Fibroblast of the aortic adventitia (primary cell): ENCODE measurements around the gene TAF10. TPM values are rescaled to one million over a fixed set of nuclear protein-coding genes. Genes with fewer than 3 reads are reported as not detected.

Experiments used
- DNase-seq: peaks from one replicate; pipeline ENCODE4 v3.0.0-alpha.2; 2010; ENCODE audit warnings: low read depth
- H3K4me3 ChIP-seq: 2 replicates; pipeline ENCODE4 v1.5.1; 2011; ENCODE audit warnings: low read depth, mild to moderate bottlenecking, control low read depth, low read length, moderate library complexity
- total RNA-seq: library from RNA; depleted of rRNA; stranded (reverse); fragments of >200 nt; gene quantifications from 2 replicates; pipeline ENCODE4 v1.2.3, GENCODE V29; 2012; ENCODE audit warnings: low replicate concordance
- TF ChIP-seq, protein P1 (sequence below): IDR thresholded peaks from 2 replicates; pipeline ENCODE4 v1.5.1; 2011; ENCODE audit warnings: mild to moderate bottlenecking, low read length, control low read depth, inconsistent platforms; ENCODE audit not compliant: insufficient read depth

Gene TAF10
- total RNA-seq, 1 donor = 46.3 TPM

DNA sequence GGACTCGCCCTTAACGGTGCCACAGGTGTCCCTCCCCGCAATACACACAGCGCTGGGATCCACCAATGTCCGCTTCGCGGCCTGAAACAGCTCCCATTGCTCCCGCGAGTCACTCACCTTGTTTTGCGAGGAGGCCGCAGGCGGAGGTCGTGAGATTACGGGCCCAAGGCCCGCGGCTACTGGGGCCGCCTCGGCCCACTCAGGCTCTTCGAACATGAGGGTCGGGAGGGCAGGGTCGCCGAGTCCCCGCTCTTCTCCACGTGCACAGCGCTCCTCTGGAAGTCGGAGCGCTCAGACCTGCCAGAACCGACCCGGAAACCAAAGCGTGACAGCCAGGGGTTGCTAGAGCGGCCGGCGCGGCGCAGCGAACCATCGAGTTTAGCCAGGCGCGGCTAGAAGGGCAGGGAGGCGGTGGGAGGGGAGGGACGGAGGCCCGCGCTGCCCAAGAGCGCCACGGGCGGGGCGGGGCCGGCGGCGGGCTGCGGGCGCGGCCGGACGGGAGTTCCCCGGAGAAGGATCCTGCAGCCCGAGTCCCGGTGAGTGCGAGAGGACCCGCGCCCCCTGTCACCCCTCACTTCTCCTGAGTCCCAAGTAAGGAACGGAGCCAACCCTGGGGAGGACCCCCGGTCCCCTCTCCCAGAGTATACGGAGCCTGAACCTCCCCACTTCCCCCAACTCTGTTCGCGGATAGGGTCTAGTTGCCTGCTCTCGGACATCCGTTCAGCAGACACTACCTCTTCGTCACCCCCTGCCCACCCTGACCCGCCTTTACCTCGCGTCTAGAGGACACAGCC lies 8.5 kb downstream of the TAF10 start, which contains the start of the genes ILK and RRP8:
ILK (plus strand) TSS at position 488 of the 794 bp plus-strand sequence. CDS start 498 bp downstream, outside the sequence.
RRP8 (minus strand) TSS at position 330 of the 794 bp plus-strand sequence; CDS start at position 216, 114 bp downstream.
- TF ChIP-seq, protein P1, sequence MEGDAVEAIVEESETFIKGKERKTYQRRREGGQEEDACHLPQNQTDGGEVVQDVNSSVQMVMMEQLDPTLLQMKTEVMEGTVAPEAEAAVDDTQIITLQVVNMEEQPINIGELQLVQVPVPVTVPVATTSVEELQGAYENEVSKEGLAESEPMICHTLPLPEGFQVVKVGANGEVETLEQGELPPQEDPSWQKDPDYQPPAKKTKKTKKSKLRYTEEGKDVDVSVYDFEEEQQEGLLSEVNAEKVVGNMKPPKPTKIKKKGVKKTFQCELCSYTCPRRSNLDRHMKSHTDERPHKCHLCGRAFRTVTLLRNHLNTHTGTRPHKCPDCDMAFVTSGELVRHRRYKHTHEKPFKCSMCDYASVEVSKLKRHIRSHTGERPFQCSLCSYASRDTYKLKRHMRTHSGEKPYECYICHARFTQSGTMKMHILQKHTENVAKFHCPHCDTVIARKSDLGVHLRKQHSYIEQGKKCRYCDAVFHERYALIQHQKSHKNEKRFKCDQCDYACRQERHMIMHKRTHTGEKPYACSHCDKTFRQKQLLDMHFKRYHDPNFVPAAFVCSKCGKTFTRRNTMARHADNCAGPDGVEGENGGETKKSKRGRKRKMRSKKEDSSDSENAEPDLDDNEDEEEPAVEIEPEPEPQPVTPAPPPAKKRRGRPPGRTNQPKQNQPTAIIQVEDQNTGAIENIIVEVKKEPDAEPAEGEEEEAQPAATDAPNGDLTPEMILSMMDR = peak; percentile 28
- DNase-seq = peak; percentile 85
- H3K4me3 ChIP-seq = peak within 1 kb of the TSS; percentile 99

DNA sequence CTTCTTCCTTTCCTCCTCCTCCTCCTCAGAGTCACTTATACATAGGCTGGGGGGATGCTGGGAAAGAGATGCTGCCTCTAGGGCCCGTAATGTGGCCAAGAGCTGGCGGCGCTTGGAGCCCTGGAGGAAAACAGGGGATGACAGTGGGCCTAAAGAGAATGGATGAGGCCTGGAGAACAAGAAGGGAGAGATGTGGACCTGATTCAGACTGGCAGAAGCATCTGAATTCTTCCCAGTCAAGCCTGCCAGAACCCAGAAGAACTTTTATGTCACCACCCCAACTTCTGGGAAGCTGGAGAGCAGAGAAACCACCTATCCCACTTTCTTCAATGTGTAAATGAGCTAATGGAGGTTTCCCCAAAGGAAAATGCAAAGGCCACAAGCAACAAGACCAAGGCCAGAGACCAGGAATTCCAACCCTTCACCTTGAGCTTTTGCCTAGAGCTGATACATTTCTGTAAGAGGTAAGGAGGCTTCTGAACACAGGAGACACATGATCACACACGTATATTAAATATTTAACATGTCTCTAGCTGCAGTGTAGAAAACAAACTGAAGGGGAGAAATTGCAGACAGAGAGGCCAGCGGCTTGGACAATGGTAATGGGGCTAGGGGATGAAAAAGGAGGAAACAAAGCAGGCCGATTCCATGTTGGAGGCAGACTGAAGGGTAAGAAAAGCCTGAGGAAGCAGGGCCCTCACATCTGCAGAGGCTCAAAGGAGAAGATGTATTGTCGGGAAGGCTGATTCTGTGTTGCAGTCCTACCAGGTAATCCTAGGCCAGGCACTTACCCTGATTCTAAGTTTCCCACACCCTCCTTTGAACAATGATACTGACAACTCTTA lies 9.7 kb downstream of the TAF10 start:
- no peak for DNase-seq
- H3K4me3 ChIP-seq = peak overlapping the region; percentile 99
- TF ChIP-seq, protein P1 = no peak

DNA sequence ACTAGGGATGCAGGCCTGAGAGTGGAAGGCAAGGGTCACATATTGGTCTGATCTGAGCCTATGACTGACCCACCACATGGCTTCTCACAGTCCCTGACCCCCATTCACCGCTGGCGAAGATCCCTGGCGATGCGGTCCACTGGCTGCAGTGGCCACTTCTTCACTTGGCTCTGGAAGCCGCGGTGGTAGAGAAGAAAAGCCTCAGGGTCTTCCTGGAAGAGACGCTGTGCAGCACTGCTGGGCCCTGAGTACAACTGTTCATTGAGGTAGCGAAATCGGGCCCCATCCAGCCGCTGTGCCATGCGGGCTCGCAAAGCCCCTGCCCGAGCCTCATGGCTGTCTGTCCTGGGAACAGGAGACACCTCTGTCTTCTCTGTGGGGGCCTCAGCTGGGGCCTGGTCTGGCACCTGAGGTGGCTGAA lies 11.0 kb downstream of the TAF10 start:
- DNase-seq = no peak
- no peak overlapping the region for H3K4me3 ChIP-seq
- TF ChIP-seq, protein P1 = no peak

DNA sequence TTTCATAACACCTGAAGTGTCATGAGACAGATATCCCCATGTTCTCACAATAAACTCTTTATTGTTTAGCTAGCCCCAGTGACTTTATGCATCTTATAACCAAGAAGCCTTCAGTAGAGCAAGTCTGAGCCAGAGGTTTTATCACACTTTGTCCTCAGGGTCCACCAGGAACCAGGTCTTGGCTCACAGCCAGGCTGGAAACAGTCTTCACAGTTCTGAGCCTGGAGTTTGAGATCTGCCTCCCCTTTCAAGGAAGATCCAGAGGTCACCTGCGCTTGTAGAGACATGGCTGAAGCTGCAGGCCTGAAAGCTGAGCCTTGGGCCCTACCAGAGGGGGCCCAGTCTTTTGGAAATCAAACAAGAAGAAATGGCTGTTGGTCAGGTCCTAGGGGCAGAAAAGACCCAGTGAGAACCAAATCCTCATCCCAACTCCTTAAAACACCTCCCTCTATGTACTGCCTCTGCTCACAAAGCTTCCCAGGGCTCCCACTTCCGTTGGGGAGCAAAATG lies 12.1 kb downstream of the TAF10 start:
- TF ChIP-seq, protein P1 = no peak
- H3K4me3 ChIP-seq = no peak overlapping the region
- no peak for DNase-seq

DNA sequence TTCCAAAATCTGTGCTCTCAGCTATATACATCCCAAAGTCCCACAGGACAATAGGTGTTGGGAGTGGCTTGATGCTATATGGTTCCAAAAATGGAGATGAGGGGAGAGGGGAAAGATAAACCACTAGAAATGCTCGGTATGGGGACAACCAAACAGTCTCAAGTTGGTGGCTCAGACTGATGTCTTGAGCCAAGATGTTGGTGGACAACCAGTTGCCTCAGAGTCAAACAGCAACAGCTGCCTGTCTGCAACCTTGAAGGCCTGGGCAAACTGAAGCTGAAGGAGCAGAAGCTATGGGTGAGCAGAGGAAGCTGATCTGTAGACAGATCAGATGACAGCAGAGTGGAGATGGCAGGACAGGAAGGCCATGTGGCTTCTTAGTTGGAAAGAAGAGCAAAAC lies 12.6 kb downstream of the TAF10 start:
- TF ChIP-seq, protein P1 = no peak
- no peak overlapping the region for H3K4me3 ChIP-seq
- DNase-seq = no peak

DNA sequence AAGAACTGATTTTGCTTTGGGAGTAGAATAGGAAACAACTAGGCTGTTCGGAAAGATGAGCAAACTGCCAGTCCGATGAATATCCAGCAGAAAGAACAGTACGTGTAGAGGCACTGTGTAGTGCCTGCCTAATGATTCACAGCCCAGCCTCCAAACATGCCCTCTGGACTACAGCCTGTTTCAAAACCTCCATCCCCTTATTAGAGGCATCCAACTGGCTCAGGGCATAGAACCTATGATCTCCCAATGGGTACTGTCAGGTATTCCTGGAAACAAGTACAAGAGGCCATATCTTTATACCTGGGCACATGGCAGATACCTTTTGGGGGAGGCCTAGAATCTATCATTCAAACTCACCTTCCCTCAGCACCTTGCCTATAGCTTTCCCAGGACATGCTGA lies 13.5 kb downstream of the TAF10 start:
- TF ChIP-seq, protein P1 = no peak
- H3K4me3 ChIP-seq = no peak overlapping the region
- DNase-seq = no peak
